Psoas muscle (tissue), 8 donors: ENCODE data around the gene PTCH2. TPM values are rescaled to one million over a fixed set of nuclear protein-coding genes. Genes with fewer than 3 reads are reported as not detected.

ENCODE experiments used
- ATAC-seq, 4 donors: fragments of 200-7000 bp; cut with Tn5 transposase; one replicate each; pipeline ENCODE4 v1.9.1; 2020; ENCODE audit warnings: moderate library complexity in 3 of 4, mild to moderate bottlenecking in 2 of 4
- DNase-seq, 2 donors: peaks; one replicate each; pipeline ENCODE4 v3.0.0-alpha.2; 2020
- H3K27ac ChIP-seq: fragments of 200-600 bp; one replicate; pipeline ENCODE4 v1.8.0; 2022
- H3K27me3 ChIP-seq, 3 donors: fragments of 200-600 bp in 1 of 3; one replicate each; pipeline versions ENCODE4 v1.6.1 to v1.8.0; 2013 to 2022; ENCODE audit warnings: low read length in 2 of 3, mild to moderate bottlenecking in 2 of 3, moderate library complexity in 1 of 3; ENCODE audit not compliant: insufficient read depth in 3 of 3
- H3K36me3 ChIP-seq, 2 donors: fragments of 200-600 bp in 1 of 2; one replicate each; pipeline versions ENCODE4 v1.6.1 to v1.8.0; 2013 to 2022; ENCODE audit warnings: low read depth in 1 of 2, mild to moderate bottlenecking in 1 of 2, moderate library complexity in 1 of 2; ENCODE audit not compliant: insufficient read depth in 1 of 2
- H3K4me1 ChIP-seq: fragments of 200-600 bp; one replicate; pipeline ENCODE4 v1.8.0; 2022
- H3K4me3 ChIP-seq: fragments of 200-600 bp; one replicate; pipeline ENCODE4 v1.8.0; 2022; ENCODE audit warnings: mild to moderate bottlenecking
- H3K9me3 ChIP-seq: fragments of 200-600 bp; one replicate; pipeline ENCODE4 v1.8.0; 2022
- CTCF ChIP-seq: fragments of 200-600 bp; IDR thresholded peaks from one replicate; pipeline ENCODE4 v1.8.0; 2022; ENCODE audit warnings: antibody characterized with exemption
- WGBS, 3 donors: extraction: QIAGEN DNeasy Blood & Tissue Kit; methylation state at CpG; one replicate each; pipeline versions ENCODE4 v1.1.6 to v1.1.7; 2013; 5-methylcytosine and 5-hydroxymethylcytosine counted together
- intact Hi-C, 2 donors: fragments of 100-400 bp; cut with DNase I; formaldehyde crosslinking; loops; one replicate each; pipeline versions ENCODE4 v1.11.0 to v1.14.2; 2022
- polyA plus RNA-seq, 3 donors: library from polyadenylated mRNA; stranded (reverse); fragments of 200-250 nt; gene quantifications; one replicate each; pipeline ENCODE4 v1.2.3, GENCODE V29; 2013
- total RNA-seq, 4 donors: library from RNA; stranded (reverse); fragmentation: NEBNext Ultra II Directional in 2 of 4; extraction: Animal tissue kit (Norgen Biotek cat#: 25700) in 2 of 4; gene quantifications; one replicate each; pipeline versions ENCODE4 v1.2.1 to v1.2.4, GENCODE V29; 2021 to 2023
- donor health status: healthy with polysubstance abuse.
- donor health status: DM: no; HTN: no; CAD: no; lungs with moderate emphysema.
- donor health status: Bipolar disorder and iron deficiency.
- donor health status: healthy.
- donor health status: DM: yes; HTN: yes; CAD: no.
- donor health status: DM: no; HTN: no; CAD: no.
- donor health status: DM: no; HTN: no; CAD: no.
- donor health status: DM: yes; HTN: yes; CAD: no.

Gene PTCH2
- total and polyA plus RNA-seq, 7 donors: 0.12 to 1.0 (median 0.35) TPM

- no peak for TF ChIP-seq CTCF
- DNase-seq (no peak), ATAC-seq (peak in 1 of 4 donors; percentile 35)
- intact Hi-C loops: no loop called here
- 89 to 93% (median 92%) methylated on average over 5 of the region's 5 CpGs for WGBS, 3 donors
- Histone ChIP-seq H3K4me3 (no peak overlapping the region), H3K4me1 (no peaks in the 10 kb centered on the region), H3K27me3 (no peaks in the 10 kb centered on the region), H3K27ac (no peak overlapping the region), H3K9me3 (no peaks in the 10 kb centered on the region), H3K36me3 (peaks cover 0 to 53% of the 10 kb centered on the region in 2 donors)
These were observed 19.9 kb upstream of the PTCH2 start for GRCh38 chr1:44862829-44863401.

- no peak for DNase-seq
- H3K4me3 ChIP-seq: no peak overlapping the region
- 42 to 77% (median 64%) methylated on average over 1 of the region's 1 CpG for WGBS, 3 donors
- no peaks in the 10 kb centered on the region for H3K9me3 ChIP-seq
- H3K27ac ChIP-seq: no peak overlapping the region
- no peak for ATAC-seq
- no peak for TF ChIP-seq CTCF
- intact Hi-C loops: no loop called here
- H3K27me3 ChIP-seq: no peaks in the 10 kb centered on the region
- no peaks in the 10 kb centered on the region for H3K4me1 ChIP-seq
- peaks cover 3 to 59% of the 10 kb centered on the region in 2 donors for H3K36me3 ChIP-seq
These were observed 17.9 kb upstream of the PTCH2 start for GRCh38 chr1:44860891-44861425.

DNA sequence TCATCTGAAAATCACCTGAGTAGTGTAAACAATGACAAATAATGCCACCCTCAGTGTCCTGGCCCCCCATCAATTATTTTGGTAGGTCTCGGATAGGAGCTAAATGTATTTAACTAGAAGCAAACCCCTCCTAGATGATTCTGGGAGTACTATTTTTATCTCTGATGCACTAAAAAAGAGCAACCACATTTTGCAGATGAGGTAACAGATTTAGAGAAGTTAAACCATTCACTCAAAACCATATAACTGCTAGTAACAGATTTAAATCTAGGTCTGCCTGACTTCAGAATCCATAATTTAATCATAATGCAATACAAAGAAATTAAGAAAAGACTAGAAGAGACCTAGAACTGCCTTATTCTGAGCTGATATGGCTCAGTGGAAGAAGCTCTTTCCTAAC, 17.3 kb upstream of the PTCH2 start:
- intact Hi-C loops: no loop called here
- H3K4me3 ChIP-seq: no peak overlapping the region
- H3K9me3 ChIP-seq: no peaks in the 10 kb centered on the region
- H3K27me3 ChIP-seq: no peaks in the 10 kb centered on the region
- H3K4me1 ChIP-seq: no peaks in the 10 kb centered on the region
- DNase-seq: no peak
- peaks cover 3 to 60% of the 10 kb centered on the region in 2 donors for H3K36me3 ChIP-seq
- WGBS, 3 donors: 86 to 97% (median 94%) methylated on average over 1 of the region's 1 CpG
- ATAC-seq: no peak
- no peak for TF ChIP-seq CTCF
- H3K27ac ChIP-seq: no peak overlapping the region

- Histone ChIP-seq H3K9me3 (no peaks in the 10 kb centered on the region), H3K36me3 (peaks cover 3 to 63% of the 10 kb centered on the region in 2 donors), H3K4me3 (no peak overlapping the region), H3K4me1 (no peaks in the 10 kb centered on the region), H3K27me3 (no peaks in the 10 kb centered on the region), H3K27ac (no peak overlapping the region)
- WGBS, 3 donors: 96 to 97% (median 96%) methylated on average over 7 of the region's 7 CpGs
- intact Hi-C loops: no loop called here
- no peak for TF ChIP-seq CTCF
- DNase-seq (no peak), ATAC-seq (no peak)
These were observed 14.4 kb upstream of the PTCH2 start for GRCh38 chr1:44857446-44857845.

- Histone ChIP-seq H3K4me3 (no peak overlapping the region), H3K36me3 (peaks cover 3 to 67% of the 10 kb centered on the region in 2 donors), H3K27ac (no peak overlapping the region), H3K9me3 (no peaks in the 10 kb centered on the region), H3K4me1 (no peaks in the 10 kb centered on the region), H3K27me3 (no peaks in the 10 kb centered on the region)
- WGBS, 3 donors: 82 to 95% (median 86%) methylated on average over 7 of the region's 7 CpGs
- no peak for ATAC-seq
- no peak for DNase-seq
- TF ChIP-seq CTCF: no peak
- intact Hi-C loops: no loop called here
These were observed 12.7 kb upstream of the PTCH2 start for GRCh38 chr1:44855742-44856141.
